Fibroblast of skin of left quadriceps (primary cell): ENCODE results near the gene NISCH.

Experiments
- DNase-seq, 2 experiments: peaks; one replicate each; pipeline ENCODE4 v3.0.0-alpha.2; 2013; ENCODE audit warnings: low read depth in 2 of 2

NISCH gene

DNA sequence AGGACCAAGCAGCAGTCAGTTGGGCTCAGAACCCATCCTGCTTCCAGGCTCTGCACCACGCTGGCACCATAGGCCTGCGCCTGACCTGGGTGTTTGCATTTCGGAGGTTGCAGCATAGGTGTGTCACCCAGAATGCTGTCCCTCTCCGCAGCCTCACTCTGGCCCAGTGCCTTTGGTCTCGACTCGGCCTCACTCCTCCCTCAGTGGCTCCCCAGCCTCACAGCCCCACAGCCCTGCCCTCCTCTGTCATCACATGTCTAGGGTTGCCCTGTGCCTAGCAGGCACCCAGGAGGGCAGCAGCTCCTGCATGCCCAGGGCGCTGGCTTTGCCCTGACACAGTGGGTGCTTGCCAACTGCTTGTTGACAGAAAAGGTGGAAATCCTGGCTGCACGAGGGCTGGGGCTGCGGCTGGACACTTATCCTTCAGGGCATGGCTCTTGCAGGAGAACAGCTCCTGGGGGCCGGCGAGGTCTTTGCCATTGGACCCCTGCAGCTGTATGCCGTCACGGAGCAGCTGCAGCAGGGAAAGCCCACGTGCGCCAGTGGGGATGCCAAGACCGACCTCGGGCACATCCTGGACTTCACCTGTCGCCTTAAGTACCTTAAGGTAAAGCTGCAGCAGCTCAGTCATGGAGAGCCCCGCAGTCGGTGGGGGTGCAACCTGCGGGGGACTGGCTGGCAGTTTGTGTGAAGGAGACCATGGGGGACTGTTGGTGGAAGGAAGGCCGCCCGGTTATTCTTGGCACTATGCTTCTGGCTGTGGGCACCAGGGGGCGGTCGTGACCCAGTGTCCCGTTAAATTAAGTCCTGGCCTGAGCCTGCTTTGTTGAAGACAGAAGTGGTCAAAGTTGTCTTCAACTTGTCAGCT is 16.2 kb downstream of the NISCH start:
- DNase-seq = no peak

DNA sequence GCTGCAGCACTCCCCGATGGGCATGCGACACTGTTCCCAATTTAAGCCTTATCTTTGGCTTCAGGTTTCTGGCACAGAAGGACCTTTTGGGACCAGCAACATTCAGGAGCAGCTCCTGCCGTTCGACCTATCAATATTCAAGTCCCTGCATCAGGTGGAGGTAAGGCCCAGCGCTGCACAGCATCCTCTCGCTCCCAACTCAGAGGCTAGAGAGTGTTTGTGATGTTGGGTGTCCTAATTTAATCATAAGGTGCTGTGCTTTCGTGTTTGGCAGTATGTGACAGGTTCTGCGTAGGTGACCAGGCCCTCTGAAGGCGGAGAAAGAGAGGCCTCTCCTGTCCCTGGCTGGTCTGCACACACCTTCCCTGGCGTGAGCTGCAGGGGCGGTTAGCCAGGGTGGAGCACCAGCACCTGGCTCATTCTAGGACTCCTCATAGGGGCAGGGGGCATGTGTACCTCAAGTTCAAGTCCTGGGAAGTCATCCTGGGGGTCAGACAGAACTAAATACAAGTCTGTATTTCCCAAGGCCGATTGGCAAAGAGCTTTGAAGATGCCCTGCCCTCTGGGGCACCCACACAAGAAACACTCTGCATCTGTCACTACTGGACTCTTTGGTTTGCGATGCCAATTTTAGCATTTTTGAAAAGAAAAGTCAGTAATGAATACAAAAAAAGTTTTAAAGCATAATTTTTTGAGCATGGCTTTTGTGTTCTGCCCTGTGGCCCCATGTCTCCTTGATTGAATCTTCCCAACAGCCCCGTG is 17.0 kb downstream of the NISCH start:
- DNase-seq = no peak

DNA sequence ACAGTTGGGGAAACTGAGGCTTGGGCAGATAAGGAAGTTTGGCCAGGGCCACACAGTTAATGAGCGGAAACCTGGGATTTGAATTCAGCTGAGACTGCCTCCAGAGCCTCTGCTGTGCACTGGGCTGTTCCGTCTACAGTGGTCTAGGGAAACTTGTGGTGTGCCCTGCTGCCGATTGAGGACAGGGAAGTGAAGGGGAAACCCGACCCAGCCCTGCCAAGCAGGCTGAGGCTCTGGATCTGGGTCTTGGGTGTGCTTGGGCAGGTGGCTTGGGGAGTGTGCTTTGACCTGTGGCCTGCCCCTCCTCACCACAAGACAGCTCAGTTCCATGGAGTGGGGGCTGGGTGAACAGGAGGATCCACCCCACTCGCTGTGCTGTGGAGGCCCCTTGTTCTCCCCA is 17.6 kb downstream of the NISCH start:
- no peak for DNase-seq

DNA sequence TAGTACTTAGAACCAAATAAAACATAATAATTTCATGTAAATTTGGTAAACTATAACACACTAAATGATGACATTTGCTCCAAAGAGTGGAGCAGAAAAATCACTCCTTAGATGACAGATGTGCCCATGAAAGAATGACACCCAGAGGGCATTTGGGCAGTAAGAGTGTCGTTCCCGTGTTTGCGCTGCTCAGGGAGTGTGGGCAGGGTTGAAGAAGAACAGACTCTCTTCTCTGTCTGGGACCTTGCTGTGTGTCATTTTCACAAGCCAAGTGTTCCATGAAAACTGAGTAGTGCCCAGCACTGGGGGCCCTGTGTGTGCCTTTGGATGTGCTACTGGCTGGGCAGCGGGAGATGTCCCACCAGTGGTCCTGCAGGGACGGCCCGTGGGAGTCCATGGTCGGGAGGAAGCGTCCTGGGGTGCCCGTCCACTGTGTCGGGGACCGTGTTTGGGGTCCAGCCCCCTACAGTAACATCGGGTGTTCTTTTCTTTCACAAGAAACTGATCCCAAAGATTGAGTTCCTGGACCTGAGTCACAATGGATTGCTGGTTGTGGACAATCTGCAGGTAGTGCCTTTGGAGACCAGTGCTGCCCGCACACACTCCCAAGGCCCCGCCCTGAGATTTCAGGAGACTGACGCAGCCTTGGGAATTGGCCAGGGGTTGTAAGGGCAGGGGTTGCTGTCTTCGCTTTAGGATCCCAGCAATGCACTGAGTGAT is 21.8 kb downstream of the NISCH start:
- DNase-seq = no peak

DNA sequence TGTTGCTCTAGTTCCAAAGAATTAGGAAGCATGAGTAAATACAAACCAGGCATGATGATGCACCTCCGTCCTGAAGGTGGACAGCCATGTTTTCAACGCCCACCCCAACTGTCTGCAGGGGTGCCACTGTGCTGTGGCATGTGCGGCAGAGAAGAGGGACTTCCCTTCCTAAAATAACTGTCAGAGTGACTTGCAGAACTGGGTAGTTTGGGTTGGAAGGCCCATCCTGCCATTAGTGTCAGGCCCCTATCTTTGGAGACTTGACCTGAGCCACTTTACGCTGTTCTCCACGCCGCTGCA is 22.3 kb downstream of the NISCH start:
- no peak for DNase-seq

DNA sequence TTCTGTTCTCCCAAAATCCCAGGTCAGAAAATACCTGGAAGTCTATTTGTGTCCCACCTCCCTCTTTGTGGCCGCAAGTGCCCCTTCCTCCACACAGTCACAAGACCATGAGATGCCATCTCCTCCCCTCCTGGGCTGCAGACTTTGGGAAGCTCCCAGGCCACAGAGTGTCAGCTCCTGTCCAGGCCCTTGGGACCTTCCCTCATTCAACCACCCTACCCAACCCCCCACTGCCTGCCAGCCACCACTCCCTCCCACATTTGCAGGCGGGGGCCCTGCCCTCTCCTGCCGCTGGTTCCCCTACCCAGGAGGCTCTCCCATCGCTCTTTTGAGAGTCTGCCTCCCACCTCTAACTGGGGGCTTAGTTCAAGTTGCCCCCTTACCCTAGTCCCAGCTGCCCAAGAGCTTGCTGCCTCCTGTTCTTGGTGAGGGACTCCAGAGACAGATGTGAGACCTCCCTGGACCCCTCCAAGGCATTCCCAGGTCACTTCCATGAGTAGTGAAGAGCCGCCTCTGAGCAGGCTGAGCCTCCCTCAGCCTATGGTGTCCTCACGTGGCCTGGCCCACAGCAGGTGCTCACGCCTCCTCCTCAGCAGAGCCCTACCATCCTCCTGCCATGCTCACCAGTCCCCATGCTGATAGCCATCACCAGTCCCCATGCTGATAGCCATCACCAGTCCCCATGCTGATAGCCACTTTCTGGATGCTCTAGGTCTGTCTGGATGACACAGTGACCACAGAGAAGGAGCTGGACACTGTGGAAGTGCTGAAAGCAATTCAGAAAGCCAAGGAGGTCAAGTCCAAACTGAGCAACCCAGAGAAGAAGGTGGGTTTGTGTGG is 23.9 kb downstream of the NISCH start:
- no peak for DNase-seq

DNA sequence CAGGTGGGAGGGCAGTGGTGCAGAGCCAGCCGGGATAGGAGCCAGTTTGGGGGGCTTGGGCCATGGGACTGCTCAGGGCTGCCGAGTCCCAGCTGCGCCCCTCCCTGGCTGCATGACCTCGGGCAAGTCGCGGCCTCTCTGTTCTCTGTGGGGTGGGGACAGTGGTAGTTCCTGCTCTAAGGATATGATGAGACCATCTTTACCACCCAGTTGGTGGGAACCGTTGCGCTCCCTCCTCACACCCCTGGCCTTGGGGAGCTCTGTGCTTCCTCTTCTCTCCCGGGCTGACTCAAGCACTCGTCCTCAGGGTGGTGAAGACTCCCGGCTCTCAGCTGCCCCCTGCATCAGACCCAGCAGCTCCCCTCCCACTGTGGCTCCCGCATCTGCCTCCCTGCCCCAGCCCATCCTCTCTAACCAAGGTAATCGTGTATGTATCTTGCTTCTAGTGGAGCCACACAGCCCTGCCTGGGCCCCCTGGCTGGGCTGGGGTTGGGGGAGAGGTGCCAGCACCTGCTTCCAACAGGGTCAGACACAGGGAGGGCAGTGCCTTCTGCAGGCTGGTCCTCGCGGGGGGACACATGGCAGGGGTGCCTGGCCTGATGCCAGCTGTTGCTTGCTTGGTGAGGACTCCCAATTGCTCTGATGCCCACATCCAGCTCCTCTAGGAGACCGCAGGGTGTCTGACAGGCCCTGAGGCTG is 24.6 kb downstream of the NISCH start:
- no peak for DNase-seq

DNA sequence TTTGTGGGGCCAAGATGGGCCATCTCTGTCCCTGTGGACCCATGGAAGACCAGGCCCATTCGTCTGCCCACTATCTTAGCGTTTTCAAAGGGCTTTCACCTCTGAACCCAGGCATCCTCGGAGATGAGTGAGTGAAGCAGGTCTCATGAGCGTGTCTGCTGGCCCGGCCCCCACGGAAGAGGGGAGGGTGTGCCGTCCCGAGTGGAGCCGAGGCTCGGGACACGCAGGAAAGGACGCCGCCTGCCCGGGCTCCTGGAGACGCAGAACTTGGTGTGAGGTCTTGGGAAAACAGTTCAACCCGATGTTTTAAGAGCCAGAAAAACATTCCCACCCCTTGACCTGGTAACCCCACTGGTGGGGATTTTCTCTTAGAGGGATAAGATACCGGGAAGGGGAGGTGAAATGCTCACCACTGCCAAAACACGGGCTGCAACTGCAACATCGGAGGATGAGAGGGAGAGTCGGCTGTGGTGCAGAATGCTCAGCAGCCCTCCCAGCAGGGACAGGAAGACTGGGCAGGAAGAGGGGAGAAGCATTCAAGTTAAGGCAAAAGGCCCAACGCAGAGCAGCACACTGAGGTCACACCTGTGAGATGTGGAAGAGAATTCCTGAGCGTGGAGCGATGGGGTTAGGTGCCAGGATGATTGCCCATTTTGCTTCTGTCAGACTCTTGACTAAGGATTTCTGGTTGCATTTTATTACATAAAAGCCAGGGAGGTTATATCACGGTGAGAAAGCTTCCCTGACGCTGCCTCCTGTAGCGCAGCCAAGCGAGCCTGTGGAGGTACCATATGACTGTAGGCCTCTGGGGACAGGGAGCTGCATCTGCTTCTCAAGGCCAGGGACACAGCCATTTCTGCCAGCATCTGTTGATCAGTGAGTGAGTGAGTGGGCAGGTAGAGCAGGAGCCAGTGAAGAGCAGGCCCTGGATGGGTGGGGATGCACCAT is 25.6 kb downstream of the NISCH start:
- DNase-seq = no peak

DNA sequence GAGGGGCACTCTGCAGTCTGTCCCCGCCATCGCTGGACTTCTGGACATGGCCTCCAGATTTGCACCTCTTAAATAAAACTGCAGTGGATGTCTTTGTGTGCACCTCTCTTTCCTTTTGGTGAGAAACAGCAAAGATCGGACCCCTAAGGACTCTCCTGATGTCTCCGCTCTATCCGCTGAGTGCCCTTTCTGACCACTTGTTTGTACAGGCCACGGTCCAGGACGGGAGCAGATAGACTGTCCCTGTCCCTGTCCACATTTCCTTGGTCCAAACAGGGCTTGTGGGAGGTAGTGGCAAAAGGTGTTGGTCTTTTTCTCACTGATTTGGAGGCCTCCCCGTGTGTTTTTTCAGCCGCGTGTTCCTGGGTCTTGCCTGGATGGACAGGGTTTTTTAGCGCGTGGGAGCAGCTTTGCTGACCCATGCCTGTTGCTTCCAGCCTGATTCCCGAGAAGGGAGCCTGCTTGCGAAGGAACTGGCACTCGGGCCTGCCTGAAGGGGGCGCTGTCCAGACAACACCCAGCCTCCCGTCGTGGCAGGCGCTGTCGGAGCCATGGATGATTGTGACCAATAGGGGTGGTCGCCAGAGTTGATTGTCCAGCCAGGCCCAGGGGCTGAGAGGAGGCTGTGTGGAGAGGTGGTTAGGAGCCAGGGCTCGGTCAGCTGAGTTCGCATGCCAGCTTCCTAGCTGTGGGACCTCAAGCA is 26.6 kb downstream of the NISCH start:
- no peak for DNase-seq

DNA sequence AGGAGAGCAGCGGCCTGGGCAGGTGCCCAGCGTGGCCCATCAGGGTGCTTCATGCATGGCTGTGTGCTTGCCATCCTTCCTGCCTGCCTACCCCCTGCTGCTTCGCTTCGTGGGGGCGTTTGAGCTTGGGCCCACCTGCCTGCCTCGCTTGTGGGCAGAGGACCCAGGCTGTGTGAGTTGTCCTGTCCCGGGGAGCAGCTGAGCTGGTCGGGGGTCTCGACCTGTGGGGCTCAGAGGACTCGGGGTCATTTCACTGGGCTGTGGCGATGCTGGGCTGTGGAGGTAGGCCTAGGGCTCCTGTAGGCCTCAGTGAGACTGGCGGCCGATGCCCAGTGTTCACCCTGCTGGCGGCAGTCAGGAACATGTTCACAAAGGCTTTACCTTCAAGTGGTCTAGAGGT is 27.7 kb downstream of the NISCH start:
- no peak for DNase-seq

DNA sequence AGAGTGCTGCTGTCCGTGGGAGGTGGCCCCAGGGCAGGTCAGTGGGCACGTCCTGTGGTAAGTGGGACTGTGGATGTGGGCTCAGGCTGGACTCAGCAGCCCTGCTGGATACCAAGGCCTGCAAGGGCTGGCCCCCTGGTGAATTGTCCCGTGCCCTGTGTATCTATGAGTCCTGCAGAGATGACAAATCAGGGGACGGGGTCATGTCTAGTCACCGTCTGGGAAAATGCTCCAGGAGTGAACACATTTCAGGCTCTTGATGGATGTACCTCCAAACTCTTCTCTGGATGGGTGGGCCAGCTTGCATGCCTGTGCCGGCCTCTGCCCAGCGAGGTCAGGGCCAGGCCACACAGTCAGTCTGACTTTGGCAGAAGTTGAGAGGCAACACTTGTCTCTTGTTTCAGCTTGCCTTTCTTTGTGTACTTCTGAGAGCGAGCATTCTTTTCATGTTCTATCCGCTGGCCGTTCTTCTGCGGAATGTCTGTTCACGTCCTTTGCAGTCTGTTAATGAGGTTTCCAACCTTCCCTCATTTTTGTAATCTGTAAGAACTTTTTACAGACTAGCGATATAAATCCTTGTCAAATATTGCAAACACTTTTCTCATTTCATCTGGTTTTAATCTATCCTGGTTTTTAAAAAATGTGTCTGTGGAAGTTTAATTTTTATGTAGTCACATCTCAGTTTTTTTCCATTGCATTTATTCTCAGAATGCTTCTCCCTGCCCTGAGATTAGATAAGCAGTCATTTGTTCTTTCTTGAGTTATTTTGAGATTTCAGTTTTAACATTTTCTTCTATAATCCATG is 28.4 kb downstream of the NISCH start:
- DNase-seq = peak; percentile 80 to 81

DNA sequence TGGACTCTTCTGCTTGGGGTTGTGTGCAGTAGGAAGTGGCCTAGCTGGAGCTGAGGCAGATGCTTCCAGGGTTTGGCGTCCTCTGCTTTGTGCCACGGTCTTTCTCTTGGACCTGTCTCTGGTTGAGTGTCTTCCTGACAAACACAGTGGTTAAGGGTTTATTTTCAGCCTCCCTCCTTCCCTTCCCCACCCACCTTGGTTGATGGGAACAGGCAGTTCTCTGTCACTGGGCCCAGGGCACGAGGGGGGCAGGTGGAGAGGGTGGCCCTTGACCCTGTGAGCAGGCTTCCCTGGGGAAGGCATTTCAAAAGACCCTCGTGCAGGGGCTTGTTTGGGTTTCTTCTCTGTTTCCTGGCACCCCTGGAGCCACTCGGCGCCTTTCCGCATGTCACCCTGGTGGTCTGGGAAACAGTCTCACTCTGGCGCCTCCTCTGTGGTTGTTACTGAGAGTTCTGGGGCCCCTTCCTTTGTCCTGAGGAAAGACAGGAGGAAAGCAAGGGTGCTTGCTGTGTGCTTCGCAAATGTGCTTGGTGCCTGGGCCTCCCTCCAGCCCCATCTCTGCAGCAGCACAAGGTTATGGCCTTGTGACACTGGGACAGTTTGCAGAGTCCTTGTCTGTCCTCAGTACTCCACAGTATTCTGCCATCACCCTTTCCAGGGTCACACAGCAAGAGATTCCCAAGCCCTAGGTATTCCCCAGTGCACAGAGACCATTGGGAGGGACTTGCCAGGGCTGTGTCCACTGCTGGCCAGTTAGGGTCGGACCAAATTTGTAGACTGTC is 29.5 kb downstream of the NISCH start:
- DNase-seq = no peak

DNA sequence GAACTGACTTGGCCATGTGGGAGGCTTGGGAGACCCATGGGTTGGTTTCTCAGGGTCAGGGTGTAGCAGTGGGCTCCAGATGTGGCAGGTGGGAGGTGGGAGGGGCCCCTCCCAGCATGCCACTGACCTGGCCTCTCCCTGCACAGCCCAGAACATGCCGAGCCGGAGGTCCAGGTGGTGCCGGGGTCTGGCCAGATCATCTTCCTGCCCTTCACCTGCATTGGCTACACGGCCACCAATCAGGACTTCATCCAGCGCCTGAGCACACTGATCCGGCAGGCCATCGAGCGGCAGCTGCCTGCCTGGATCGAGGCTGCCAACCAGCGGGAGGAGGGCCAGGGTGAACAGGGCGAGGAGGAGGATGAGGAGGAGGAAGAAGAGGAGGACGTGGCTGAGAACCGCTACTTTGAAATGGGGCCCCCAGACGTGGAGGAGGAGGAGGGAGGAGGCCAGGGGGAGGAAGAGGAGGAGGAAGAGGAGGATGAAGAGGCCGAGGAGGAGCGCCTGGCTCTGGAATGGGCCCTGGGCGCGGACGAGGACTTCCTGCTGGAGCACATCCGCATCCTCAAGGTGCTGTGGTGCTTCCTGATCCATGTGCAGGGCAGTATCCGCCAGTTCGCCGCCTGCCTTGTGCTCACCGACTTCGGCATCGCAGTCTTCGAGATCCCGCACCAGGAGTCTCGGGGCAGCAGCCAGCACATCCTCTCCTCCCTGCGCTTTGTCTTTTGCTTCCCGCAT is 31.8 kb downstream of the NISCH start:
- DNase-seq = no peak

DNA sequence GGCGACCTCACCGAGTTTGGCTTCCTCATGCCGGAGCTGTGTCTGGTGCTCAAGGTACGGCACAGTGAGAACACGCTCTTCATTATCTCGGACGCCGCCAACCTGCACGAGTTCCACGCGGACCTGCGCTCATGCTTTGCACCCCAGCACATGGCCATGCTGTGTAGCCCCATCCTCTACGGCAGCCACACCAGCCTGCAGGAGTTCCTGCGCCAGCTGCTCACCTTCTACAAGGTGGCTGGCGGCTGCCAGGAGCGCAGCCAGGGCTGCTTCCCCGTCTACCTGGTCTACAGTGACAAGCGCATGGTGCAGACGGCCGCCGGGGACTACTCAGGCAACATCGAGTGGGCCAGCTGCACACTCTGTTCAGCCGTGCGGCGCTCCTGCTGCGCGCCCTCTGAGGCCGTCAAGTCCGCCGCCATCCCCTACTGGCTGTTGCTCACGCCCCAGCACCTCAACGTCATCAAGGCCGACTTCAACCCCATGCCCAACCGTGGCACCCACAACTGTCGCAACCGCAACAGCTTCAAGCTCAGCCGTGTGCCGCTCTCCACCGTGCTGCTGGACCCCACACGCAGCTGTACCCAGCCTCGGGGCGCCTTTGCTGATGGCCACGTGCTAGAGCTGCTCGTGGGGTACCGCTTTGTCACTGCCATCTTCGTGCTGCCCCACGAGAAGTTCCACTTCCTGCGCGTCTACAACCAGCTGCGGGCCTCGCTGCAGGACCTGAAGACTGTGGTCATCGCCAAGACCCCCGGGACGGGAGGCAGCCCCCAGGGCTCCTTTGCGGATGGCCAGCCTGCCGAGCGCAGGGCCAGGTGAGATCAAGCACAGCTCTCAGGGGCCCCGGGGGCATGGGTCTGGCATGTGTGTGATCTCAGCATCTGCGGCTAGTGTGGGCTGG is 32.6 kb downstream of the NISCH start:
- DNase-seq = no peak

DNA sequence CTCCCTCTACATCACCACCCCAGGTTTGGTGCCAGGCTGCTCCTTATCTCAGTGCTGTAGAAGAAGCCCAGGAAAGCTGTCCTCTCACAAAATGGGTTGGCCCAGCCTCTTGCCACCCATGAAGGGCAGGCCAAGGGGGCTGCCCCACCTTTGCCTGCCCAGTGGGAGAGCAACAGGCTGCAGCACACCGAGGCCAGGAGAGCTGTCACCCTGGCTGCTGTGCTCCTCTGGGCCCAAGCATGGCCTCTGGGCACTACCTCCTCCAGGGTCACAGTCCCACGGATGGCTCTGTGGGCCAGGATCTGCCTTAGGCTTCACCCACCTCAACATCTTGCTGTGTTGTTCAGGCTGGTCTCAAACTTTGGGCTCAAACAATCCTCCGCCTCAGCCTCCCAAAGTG is 33.3 kb downstream of the NISCH start:
- no peak for DNase-seq

DNA sequence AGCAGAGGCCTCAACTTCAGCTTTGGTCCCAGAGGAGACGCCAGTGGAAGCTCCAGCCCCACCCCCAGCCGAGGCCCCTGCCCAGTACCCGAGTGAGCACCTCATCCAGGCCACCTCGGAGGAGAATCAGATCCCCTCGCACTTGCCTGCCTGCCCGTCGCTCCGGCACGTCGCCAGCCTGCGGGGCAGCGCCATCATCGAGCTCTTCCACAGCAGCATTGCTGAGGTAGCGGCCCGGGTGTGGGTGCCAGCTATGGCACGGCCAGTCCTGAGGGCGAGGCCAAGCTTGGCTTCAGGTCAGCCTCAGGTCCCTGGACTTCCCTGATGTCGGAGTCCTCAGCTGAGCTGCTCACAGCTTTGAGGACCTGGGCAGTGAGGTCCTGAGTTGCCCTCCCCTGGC is 34.0 kb downstream of the NISCH start:
- no peak for DNase-seq
